ENCODE results near the gene KCTD16.

GRCh38 chr5:144453753-144454152 is 283.1 kb downstream of the KCTD16 start:
- TF ChIP-seq TOX (CRISPR knock-in tag; IDR thresholded peaks at IDR 0.05; ENCODE audit: borderline replicate concordance) (no peak), CSRNP3 (CRISPR knock-in tag; IDR thresholded peaks at IDR 0.05) (no peak), OSR1 (CRISPR knock-in tag; IDR thresholded peaks at IDR 0.05) (no peak), BACH2 (CRISPR knock-in tag; IDR thresholded peaks at IDR 0.05; ENCODE audit: borderline replicate concordance) (no peak), ISL1 (CRISPR knock-in tag; IDR thresholded peaks at IDR 0.05) (no peak), ZNF8 (CRISPR knock-in tag; IDR thresholded peaks at IDR 0.05) (no peak), PPARA (CRISPR knock-in tag; IDR thresholded peaks at IDR 0.05; ENCODE audit: borderline replicate concordance) (no peak)
